Spleen (tissue), 11 donors: Measurements from ENCODE around the gene MDFIC2. TPM values are rescaled to one million over a fixed set of nuclear protein-coding genes. Genes with fewer than 3 reads are reported as not detected.

Experiments
- DNase-seq: peaks from one replicate; pipeline ENCODE4 v3.0.0-alpha.2; 2020
- H3K27ac ChIP-seq, 8 donors: fragments of 200-600 bp; sonication (generic) in 7 of 8; 1 replicate in 4 of 8; 2 replicates in 4 of 8; pipeline versions ENCODE4 v1.5.0 to v1.8.0; 2016 to 2021; ENCODE audit warnings: inconsistent platforms in 4 of 8, mild to moderate bottlenecking in 4 of 8, moderate library complexity in 1 of 8
- H3K27me3 ChIP-seq, 7 donors: fragments of 200-600 bp; sonication (generic) in 6 of 7; replicated peaks in 1 of 7; 1 replicate in 4 of 7; 2 replicates in 3 of 7; pipeline versions ENCODE4 v1.5.0 to v1.8.0; 2016 to 2021; ENCODE audit warnings: inconsistent platforms in 3 of 7, mild to moderate bottlenecking in 1 of 7
- H3K36me3 ChIP-seq, 6 donors: fragments of 200-600 bp; sonication (generic) in 5 of 6; 1 replicate in 4 of 6; 2 replicates in 2 of 6; pipeline versions ENCODE4 v1.5.0 to v1.8.0; 2016 to 2021; ENCODE audit warnings: inconsistent platforms in 2 of 6
- H3K4me1 ChIP-seq, 6 donors: fragments of 200-600 bp; sonication (generic) in 5 of 6; 1 replicate in 3 of 6; 2 replicates in 3 of 6; pipeline versions ENCODE4 v1.5.0 to v1.8.0; 2016 to 2021; ENCODE audit warnings: inconsistent platforms in 3 of 6
- H3K4me3 ChIP-seq, 8 donors: fragments of 200-600 bp; sonication (generic) in 7 of 8; 1 replicate in 4 of 8; 2 replicates in 4 of 8; pipeline versions ENCODE4 v1.5.0 to v1.8.0; 2016 to 2021; ENCODE audit warnings: inconsistent platforms in 4 of 8, mild to moderate bottlenecking in 4 of 8, moderate library complexity in 2 of 8
- H3K9me3 ChIP-seq, 8 donors: fragments of 200-600 bp; sonication (generic) in 7 of 8; 1 replicate in 4 of 8; 2 replicates in 4 of 8; pipeline versions ENCODE4 v1.5.0 to v1.8.0; 2016 to 2021; ENCODE audit warnings: inconsistent platforms in 4 of 8
- CTCF ChIP-seq, 11 experiments: fragments of 200-600 bp in 7 of 11; fragments of 450-650 bp in 4 of 11; sonication (generic) in 4 of 11; IDR thresholded peaks in 8 of 11; conservative IDR thresholded peaks in 3 of 11; 1 replicate in 7 of 11; 2 replicates in 4 of 11; pipeline versions ENCODE4 v1.4.0 to v1.8.0; 2016 to 2021; ENCODE audit warnings: antibody characterized with exemption in 11 of 11, inconsistent platforms in 4 of 11, mild to moderate bottlenecking in 1 of 11
- POLR2A ChIP-seq, 3 donors: fragments of 450-650 bp; IDR thresholded peaks; one replicate each; pipeline ENCODE4 v1.5.1; 2017; ENCODE audit warnings: antibody characterized with exemption in 3 of 3, mild to moderate bottlenecking in 1 of 3
- POLR2AphosphoS5 ChIP-seq, 3 donors: sonication (generic); formaldehyde crosslinking; IDR thresholded peaks; one replicate each; pipeline ENCODE4 v1.5.1; 2017; ENCODE audit warnings: antibody characterized with exemption in 3 of 3
- WGBS, 5 donors: extraction: QIAGEN DNeasy Blood & Tissue Kit in 3 of 5; methylation state at CpG; one replicate each; pipeline versions ENCODE4 v1.1.5 to v1.1.7; 2013 to 2018; 5-methylcytosine and 5-hydroxymethylcytosine counted together
- intact Hi-C: fragments of 100-400 bp; cut with DNase I; formaldehyde crosslinking; loops from one replicate; pipeline ENCODE4 v1.15.0; 2023; ENCODE audit warnings: low total_unique reads
- polyA plus RNA-seq, 3 donors: library from polyadenylated mRNA; stranded (reverse); fragments of 200-250 nt; gene quantifications; one replicate each; pipeline ENCODE4 v1.2.1, GENCODE V29; 2013
- total RNA-seq, 7 donors: library from RNA; depleted of rRNA in 3 of 7; stranded (reverse); fragments of >200 nt in 3 of 7; fragmentation: NEBNext Ultra II Directional in 4 of 7; extraction: Animal tissue kit (Norgen Biotek cat#: 25700) in 4 of 7; gene quantifications; one replicate each; pipeline versions ENCODE4 v1.1.0 to v1.2.1, GENCODE V29; 2016 to 2021
- donor health status: healthy with polysubstance abuse.
- donor health status: DM: no; HTN: no; CAD: no; lungs with moderate emphysema.
- donor health status: DM: no; HTN: no; CAD: no.
- donor health status: Bipolar disorder and iron deficiency.
- donor health status: healthy.
- donor health status: DM: no; HTN: no; CAD: no.
- donor health status: DM: yes; HTN: yes; CAD: no.

MDFIC2 gene
- total and polyA plus RNA-seq, 10 donors = not detected

DNA sequence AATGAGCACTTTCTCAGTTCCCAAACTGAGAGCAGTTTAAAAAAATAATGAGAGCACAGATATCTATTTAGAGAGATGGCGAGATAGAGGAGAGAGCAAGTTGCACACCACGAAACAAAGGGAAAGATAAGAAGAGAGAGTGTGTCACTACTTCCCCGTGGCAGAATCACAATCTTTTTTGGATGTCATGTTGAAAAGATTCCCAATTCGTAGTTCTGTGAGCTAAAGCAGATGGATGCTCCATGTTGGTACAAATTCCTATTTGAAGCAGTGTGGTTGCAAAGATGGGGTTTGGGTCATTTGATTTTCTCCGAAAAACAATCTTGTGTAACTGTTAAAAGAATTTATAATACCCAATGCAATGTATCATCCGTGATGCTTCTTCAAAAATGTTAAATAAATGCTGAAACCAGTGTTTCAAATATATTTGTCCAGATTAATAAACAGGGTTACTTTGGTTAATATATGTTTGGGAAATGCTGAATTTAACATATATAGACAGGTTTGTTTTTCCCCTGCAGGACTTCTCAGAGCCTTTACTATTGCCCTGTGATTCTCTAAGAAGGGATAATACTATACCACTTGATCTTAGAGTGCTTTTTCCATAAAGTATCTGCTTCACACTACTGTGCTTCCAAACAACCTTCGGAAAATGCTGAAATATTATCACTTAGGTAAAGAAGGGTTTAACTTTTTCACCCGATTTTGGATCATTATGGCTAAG is 128.5 kb downstream of the MDFIC2 start:
- Histone ChIP-seq H3K9me3 (no peaks in the 10 kb centered on the region), H3K27ac (no peak overlapping the region), H3K36me3 (no peaks in the 10 kb centered on the region), H3K4me3 (no peak overlapping the region), H3K27me3 (peaks cover 0 to 18% (median 0%) of the 10 kb centered on the region in 7 donors), H3K4me1 (peaks cover 0 to 4% (median 0%) of the 10 kb centered on the region in 6 donors)
- intact Hi-C loops = no loop called here
- no peak for DNase-seq
- TF ChIP-seq CTCF (IDR thresholded peaks at IDR 0.05 in 8 of 11, conservative IDR thresholded peaks at IDR 0.05 in 3 of 11) (no peak), POLR2AphosphoS5 (IDR thresholded peaks at IDR 0.05) (no peak), POLR2A (IDR thresholded peaks at IDR 0.05) (no peak)
- WGBS, 5 donors = 75 to 84% (median 78%) methylated on average over 8 of the region's 8 CpGs

DNA sequence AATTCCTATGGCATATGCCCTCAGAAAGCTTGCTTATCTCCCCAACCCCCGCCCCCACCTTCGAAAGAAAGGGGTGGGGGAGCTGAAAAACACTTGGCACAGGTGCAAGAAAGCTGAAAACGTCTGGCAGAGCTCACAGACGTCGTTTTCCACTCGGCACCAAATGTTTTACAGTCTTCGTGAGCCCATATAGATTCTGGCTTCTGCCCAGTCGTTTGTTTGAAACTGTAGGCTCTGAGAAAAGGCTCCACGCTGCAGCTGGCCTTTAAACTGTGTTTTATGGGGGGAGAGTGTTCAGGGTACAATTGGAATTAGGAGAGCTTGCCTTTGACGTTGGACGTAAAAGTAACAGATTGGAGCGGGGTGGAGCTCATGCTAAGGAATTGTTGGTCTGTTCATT is 130.3 kb downstream of the MDFIC2 start:
- H3K27ac ChIP-seq = no peak overlapping the region
- DNase-seq = no peak
- intact Hi-C loops = no loop called here
- H3K36me3 ChIP-seq = no peaks in the 10 kb centered on the region
- TF ChIP-seq CTCF (IDR thresholded peaks at IDR 0.05 in 8 of 11, conservative IDR thresholded peaks at IDR 0.05 in 3 of 11) (no peak), POLR2AphosphoS5 (IDR thresholded peaks at IDR 0.05) (no peak), POLR2A (IDR thresholded peaks at IDR 0.05) (no peak)
- no peak overlapping the region for H3K4me3 ChIP-seq
- H3K4me1 ChIP-seq = peaks cover 0 to 11% (median 0%) of the 10 kb centered on the region in 6 donors
- H3K9me3 ChIP-seq = no peaks in the 10 kb centered on the region
- H3K27me3 ChIP-seq = peaks cover 0 to 18% (median 0%) of the 10 kb centered on the region in 7 donors
- WGBS, 5 donors = 40 to 46% (median 42%) methylated on average over 12 of the region's 12 CpGs

DNA sequence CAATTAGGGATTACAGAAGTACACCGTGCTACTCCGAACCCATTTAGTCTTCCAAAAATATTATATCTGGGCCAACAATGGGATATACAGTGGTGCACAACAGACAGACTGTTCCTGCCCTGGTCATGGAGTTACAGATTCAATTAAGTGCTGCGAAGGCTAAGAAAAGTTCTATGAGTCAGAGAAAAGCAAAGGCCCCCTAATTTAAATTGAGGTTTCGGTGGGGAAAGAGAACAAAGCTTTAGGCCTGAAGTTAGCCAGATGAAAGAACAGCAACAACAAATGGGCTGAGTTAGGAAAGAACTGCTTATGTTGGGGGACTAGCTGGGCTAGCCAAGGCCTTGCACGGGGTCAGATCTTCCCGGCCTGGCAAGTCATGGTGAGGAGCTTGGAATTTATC is 131.8 kb downstream of the MDFIC2 start:
- intact Hi-C loops = no loop called here
- peaks cover 0 to 11% (median 0%) of the 10 kb centered on the region in 6 donors for H3K4me1 ChIP-seq
- no peak for DNase-seq
- no peak for TF ChIP-seq POLR2A (IDR thresholded peaks at IDR 0.05)
- no peaks in the 10 kb centered on the region for H3K9me3 ChIP-seq
- no peaks in the 10 kb centered on the region for H3K36me3 ChIP-seq
- peaks cover 0 to 18% (median 0%) of the 10 kb centered on the region in 7 donors for H3K27me3 ChIP-seq
- WGBS, 5 donors = 69 to 77% (median 72%) methylated on average over 6 of the region's 6 CpGs
- no peak overlapping the region for H3K27ac ChIP-seq
- H3K4me3 ChIP-seq = no peak overlapping the region

DNA sequence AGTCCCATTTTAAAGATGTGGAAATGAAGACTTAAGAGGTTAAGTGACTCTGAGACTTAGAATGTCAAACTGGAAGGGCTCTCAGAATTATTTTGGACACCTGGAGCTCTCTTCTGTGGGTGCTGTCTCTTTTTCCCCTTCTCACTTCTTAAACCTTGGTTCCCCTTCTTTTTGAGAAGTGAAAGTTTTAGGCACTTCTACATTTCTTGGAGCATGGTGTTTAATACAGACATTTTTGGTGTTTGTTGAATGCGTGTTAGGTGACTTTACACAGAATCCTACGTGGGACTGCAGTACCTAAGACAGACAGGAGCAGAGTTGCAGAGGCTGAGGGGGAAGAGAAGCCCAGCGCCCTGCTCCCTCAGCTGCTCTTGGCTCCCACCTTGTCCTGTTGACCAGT is 133.3 kb downstream of the MDFIC2 start:
- Histone ChIP-seq H3K27me3 (peaks cover 0 to 15% (median 0%) of the 10 kb centered on the region in 7 donors), H3K36me3 (no peaks in the 10 kb centered on the region), H3K9me3 (no peaks in the 10 kb centered on the region), H3K27ac (no peak overlapping the region), H3K4me1 (peaks cover 0 to 11% (median 0%) of the 10 kb centered on the region in 6 donors), H3K4me3 (no peak overlapping the region)
- DNase-seq = no peak
- TF ChIP-seq CTCF (IDR thresholded peaks at IDR 0.05 in 8 of 11, conservative IDR thresholded peaks at IDR 0.05 in 3 of 11) (no peak), POLR2A (IDR thresholded peaks at IDR 0.05) (no peak), POLR2AphosphoS5 (IDR thresholded peaks at IDR 0.05) (no peak)
- intact Hi-C loops = no loop called here
- WGBS, 5 donors = 47 to 76% (median 60%) methylated on average over 3 of the region's 3 CpGs
